ENCODE data around the gene PHACTR1.
"Not testable (repeated sequence)": the region's sequence is repeated elsewhere in the genome, so short reads cannot be mapped to it uniquely, and the experiment has no call there.

PHACTR1 gene

GRCh38 chr6:12903246-12903645, 186.7 kb downstream of the PHACTR1 start:
- no peak for DNase-seq (ENCODE audit: low read depth)

DNA sequence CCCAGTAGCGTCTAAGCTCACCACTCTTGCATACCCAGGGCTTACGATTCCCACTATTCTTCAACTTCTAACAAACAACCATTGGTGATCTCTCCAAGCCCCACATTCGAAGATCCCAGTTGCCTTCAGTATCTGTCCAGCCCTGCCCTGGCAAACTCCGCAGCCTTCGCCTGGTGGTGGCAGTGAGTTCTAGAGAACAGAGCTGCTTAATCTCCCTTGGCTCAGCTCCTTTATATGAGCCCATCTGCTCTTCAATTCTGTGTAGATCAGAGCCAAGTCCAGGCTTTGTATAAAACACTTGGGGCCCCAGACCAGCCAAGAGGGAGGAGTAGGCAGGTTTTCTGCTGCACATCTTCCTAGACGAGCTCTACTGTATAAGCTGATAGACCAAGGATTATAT, 193.3 kb downstream of the PHACTR1 start:
- no peak for DNase-seq (ENCODE audit: low read depth)

DNA sequence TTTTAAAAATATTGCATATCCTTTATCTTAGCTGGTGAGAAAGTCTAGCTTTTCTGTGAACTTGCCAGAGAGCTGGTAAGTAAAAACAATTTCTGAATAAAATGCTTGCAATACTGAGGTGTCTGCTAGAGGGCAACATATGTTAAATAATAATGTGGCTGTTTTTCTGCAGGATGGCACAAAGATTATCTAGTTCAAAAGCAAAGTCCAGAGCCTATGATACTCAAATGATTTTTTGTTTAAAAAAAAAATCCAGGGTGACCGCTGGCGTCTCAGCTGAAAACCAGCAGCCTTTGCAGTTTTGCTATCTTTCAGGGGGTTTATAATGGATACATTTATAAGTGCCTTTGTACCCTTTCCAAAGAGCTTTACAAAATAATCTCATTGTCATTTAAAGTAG, 194.9 kb downstream of the PHACTR1 start:
- DNase-seq (ENCODE audit: low read depth): no peak

DNA sequence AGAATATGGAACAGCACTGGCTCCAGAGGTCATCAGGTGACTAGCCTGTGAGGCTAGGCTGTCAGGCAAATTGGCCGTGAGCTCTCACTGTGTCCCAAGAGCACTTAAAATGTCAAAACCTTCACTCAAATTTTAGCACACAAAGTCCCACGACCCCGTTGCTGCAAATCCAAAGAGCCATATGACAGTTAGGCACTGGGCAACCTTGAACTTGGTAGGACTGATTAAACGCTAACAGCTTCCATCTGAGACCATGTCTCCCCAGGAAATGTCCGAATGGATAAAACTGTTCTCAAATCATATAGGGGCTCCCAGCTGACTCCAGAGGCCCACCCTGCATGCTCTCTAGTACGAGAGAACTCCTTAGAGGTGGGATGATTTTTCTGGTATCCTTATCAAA, 196.6 kb downstream of the PHACTR1 start:
- DNase-seq (ENCODE audit: low read depth): no peak

DNA sequence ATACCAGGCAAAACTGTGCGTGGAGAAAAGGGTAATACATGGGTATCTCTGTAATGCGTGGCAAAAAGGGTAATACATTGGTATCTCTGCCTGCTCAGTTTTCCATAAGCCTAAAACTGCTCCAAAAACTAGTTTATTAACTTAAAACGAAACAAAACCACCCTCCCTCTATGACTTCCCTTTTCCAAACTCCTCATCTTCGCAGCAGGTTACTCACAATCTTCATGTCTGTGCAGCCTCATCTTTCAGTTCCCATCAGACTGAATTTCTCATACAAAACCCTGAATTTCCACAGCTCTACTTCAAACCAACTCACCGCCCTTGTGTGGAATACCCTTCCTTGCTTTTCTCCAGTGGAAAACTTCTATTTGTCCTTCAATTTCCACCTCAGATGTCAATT, 199.4 kb downstream of the PHACTR1 start:
- no peak for DNase-seq (ENCODE audit: low read depth)

DNA sequence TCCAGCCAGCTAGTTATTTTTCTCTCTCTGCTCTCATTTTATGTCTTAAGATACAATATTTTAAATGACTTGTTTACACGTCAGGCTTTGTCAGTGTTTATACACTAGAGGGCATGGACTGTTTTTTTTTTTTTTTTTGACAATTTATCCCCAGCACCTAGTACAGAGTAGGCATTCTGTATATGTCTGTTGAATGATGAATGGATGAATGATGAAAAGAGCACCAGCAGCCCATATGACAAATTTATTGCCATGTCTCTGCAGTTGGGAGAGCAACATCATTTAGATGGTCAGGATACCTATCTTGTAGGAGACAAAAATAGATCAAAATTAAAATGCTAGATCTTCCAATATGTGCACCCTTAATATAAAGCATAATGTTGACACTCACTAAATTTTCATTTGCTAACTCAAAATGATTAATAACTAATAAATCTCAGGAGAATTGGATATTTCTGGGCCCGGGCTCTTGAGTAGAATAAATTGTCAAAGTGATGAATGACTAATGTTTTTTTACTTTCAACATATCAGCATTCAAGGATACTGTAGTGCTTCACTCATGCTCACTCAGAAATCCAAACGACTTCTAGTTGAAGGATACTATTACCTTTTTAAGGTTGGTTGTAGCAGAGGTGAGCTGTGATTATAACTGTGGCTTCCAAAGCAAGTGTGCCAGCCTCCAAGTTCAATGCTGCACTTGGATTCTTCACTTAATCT, 200.0 kb downstream of the PHACTR1 start:
- no peak for DNase-seq (ENCODE audit: low read depth)

GRCh38 chr6:12921467-12921866, 204.9 kb downstream of the PHACTR1 start:
- DNase-seq (ENCODE audit: low read depth): no peak

DNA sequence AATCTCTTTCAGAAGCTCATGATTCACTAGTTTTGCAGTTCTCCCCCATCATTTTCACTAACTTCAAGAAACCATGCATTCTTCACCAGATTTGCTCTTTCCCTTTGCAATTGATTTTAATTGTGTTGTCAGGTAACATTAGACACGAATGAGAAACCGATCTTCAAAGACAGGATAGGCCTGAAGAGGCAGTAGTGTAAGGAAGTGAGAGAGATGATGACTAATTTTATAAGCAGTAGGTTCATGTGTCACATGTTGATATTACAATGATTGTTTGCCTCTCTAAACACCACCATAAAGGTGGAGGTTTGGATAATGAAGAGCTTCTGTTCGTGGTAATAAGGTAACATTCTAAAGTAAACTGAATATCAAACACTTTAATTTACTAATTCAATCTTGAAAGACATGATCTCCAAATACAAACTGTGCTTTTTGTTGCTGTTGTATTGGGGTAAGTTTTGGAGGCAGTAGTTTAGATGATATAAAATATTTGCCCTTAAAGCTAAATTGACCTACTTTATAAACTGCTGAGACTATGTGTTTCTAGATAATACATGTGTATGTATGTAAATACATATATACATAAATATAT, 207.2 kb downstream of the PHACTR1 start:
- no peak for DNase-seq (ENCODE audit: low read depth)

DNA sequence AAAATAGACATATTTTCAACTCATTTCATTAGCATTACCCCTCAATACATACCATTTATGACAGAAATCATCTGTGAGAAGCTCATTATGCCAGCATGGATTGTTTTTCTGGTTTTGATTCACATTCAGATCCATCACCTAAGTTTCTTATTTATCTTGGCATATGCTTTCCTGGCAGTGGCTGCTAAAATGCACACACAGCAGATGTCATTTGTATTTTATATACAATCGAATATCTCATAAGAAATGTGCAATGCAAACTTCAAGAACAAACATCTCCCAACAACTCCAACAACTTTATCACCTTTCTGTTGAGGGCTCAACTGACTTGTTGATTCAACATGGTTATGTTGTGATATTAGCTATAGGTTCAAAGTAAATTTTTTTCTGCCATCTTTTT, 208.3 kb downstream of the PHACTR1 start:
- no peak for DNase-seq (ENCODE audit: low read depth)

- no peak for DNase-seq (ENCODE audit: low read depth)
Observed at GRCh38 chr6:12927746-12928145, 211.2 kb downstream of the PHACTR1 start.

DNA sequence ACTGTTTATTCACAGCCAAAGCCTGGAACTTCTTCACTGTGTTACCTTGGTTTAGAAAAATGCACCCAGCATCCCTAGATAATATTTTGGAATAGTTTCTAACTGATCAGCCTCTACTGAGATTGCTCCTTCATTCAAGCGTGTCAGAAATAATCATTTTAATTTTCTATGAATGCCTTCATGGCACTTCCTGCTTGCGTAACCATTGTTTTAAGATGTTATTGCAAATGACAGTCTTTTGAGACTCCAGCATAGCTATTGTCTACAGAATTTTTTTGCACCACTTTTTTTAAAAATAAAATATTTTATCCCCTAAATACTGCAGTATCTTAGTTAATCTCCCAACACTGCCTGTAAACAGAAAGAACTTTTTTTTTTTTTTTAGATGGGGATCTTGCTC, 213.1 kb downstream of the PHACTR1 start:
- DNase-seq (ENCODE audit: low read depth): no peak

DNA sequence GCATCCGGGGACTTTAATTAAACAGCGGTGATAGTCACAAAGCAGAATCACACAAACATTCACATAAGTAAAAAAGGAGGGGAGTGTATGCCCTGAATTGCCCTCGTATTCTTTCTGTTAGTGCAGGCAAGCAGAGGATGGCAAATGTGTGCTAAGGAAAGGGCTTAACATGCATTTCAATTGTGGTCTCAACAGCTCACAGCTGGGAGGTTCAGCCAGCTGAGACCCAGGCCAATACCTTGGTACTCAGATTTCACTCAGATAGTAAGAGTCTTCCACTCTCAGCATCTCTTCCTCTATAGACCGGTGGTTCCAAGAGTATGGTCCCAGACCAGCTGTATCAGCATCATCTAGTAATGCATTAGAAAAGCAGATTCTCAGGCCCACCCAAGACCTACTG, 215.1 kb downstream of the PHACTR1 start:
- DNase-seq (ENCODE audit: low read depth): no peak

DNA sequence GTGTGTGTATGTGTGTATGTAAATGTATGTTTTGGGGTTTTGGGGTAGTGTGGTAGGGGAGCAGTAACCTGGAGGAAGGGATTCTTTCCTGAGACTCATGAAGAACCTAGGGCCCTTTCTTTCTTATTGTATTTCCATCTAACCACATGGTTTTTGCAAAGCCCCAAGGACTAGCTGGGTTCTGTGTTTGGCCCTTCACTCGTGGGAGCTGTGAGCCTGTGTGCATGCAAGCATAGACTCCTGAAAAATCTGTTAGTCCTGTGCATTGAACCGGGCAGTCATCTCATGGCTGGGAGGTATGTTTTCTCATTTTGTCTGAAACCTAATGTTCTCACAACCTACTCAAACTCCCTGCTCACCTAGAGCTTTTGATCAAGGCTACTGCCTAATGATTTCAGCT, 219.1 kb downstream of the PHACTR1 start:
- DNase-seq (ENCODE audit: low read depth): no peak

DNA sequence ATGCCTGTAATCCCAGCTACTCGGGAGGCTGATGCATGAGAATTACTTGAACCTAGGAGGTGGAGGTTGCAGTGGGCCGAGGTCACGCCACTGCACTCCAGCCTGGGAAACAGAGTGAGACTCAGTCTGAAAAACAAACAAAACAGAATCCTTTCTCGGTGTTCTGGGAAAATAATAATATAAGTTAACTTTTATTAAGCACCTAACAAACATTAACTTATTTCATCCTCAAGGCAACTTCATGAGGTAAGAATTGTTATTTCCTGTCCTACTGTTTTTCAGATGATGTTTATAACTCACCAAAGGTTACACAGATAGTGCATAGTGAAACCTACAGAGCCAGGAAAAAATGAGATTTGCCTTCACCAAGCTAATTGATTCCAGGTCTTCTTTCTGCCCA, 221.4 kb downstream of the PHACTR1 start:
- no peak for DNase-seq (ENCODE audit: low read depth)

DNA sequence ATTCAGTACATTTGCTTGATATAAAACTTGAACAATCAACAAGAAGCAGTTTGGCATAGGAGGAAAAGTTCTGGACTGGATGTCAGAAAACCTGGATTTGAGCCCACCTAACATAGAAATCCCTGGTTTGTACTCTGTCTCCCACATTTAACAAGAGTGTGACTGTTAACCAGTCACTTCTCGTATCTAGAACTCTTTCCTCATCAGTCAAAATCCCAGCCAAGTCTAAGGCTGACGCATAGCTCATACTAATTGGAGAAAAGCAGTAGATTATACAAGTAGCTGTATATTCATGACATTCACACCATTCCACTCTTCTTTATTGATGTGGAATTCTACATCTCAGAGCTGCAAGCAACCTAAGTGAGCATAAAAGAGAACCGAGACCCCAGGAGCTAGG, 222.7 kb downstream of the PHACTR1 start:
- DNase-seq (ENCODE audit: low read depth): no peak

DNA sequence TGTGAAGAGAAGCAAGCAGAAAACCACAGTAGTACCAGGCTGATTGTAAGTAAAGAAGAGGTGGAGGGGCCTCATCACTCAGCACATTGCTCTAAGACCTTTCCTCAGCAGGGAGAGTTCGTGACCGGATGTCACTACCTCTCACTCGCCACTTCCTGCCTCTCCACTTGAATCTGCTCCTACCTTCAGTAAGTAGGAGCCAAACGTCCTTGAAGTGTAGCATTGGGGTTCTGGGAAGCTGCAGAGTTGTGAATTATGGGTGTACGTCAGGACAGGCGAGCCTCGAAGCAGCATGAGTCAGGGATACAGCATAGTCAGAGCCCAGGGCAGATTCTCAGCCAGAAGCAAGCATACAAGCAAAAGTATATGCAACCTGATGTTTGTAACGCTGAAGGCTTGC, 224.9 kb downstream of the PHACTR1 start:
- DNase-seq (ENCODE audit: low read depth): no peak

DNA sequence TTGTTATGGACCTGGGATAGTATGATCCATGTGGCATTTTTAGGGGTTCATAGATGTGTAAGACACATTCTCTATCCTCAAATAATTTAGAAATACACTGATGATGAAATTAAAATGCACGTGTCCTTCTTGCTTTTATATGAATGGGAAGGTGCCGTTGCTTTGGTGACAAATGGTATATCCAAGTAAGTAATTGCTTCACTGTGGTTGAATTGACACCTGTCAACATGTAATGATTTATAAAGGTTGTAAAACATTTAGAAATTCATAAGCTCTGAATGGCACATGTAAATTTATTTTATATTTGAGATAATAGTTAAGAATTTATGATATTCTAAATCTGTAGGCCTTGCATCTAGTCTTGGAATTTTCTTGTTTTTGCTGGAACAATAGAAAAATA, 227.0 kb downstream of the PHACTR1 start:
- DNase-seq (ENCODE audit: low read depth): no peak

DNA sequence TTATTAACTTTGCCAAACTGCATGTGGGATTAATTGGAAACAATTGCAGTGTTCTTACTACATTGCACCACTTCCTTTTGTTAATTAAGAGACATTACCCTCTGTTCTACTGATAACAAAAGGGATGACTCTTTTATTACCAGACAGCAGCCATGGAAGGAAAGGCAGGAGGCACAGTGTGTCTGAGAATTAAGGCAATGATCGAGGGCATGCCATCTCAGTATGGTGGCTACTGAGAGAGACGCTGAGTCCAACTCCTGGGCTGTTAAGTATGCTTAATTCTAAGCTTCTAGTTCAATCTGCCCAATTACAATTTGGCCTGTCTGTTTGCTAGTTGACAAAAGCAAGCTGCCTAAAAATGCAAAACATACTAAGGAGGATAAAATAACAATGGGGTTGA, 227.4 kb downstream of the PHACTR1 start:
- no peak for DNase-seq (ENCODE audit: low read depth)

DNA sequence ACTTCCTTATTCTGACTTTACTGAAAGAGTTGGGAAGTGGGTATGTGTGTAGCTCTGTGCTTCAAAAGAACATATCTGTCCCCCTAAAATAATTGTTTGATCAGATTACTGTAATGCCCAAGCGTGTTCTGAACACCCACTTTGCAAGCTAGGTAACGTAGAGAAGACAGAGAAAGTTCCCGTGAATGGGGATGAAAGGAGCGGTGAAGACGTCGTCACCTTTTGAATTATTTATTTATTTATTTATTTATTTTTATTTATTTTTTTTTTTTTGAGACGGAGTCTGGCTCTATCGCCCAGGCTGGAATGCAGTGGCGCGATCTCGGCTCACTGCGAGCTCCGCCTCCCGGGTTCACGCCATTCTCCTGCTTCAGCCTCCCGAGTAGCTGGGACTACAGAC, 228.0 kb downstream of the PHACTR1 start:
- DNase-seq (ENCODE audit: low read depth): not testable (repeated sequence)

- DNase-seq (ENCODE audit: low read depth): no peak
Observed at GRCh38 chr6:12947151-12947871, 230.7 kb downstream of the PHACTR1 start.

DNA sequence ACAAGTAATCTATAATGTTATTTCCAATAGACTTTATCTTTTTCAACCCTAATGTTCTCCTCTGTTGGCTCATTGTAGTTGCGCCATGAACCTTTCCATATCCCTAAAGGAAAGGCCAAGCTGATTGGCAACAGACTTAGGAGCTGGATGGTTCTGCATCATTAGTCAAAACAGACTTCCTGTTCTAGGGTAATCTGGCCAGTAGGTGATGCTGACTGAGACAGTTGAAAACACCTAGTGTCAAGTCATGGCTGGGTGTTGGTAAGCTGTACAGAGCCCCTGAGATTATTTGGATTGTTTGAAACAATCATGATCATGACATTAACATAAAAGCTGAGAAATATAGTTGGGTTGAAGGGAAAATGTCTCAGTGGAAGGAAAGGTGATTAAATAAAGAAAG, 231.4 kb downstream of the PHACTR1 start:
- DNase-seq (ENCODE audit: low read depth): no peak

GRCh38 chr6:12950976-12951375, 234.4 kb downstream of the PHACTR1 start:
- no peak for DNase-seq (ENCODE audit: low read depth)

DNA sequence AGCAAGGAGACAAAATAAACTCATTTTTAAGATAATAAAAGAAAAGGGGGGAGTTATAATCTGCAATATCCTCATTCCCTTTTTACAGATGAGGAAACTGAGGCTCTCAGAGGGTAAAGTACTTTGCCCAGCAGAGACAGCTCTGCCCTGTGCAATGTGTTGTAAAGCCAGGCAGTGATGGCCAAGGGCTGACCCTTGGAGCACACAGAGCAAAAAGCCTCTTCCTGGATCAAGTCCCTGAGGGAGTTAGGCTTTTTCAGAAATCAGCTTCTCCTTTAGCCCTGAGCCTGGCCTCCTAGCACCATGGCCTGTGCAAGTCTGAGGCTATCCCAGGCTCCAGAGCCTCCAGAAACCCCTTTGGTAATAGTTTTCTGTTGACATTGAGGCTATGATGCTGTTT, 234.8 kb downstream of the PHACTR1 start:
- DNase-seq (ENCODE audit: low read depth): no peak

DNA sequence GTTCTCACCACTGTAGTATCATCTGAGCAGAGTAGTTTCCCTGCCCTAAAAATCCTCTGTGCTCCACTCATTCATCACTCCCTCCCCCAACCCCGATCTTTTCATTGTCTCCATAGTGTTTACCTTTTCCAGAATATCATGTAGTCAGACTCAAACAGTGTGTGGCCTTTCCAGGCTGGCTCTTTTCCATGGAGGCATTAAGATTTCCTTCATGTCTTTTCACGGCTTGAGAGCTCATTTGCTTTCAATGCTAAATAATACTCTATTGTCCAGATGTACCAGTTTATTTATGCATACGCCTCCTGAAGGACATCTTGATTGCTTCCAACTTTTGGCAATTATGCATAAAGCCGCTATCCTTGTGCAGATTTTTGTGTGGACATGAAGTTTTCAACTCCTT, 235.8 kb downstream of the PHACTR1 start:
- DNase-seq (ENCODE audit: low read depth): no peak
